SK-N-SH (cell line): ENCODE data around the gene ZNF700. TPM values are rescaled to one million over a fixed set of nuclear protein-coding genes. Genes with fewer than 3 reads are reported as not detected.
A peak's percentile ranks its signal among the peaks of the same experiment; 100 is the strongest.

ENCODE experiments used
- CTCF ChIA-PET: fragments of 300-600, 350-600 bp; formaldehyde crosslinking; extraction: SDS; loops from one replicate; lab custom pipeline; 2021; lab: Yijun Ruan, JAX
- POLR2A ChIA-PET: fragments of 350-600 bp; sonication (Branson Sonifier 250); formaldehyde crosslinking; extraction: SDS; loops from one replicate; lab custom pipeline; 2020; ENCODE audit warnings: antibody characterized with exemption, inconsistent platforms; lab: Yijun Ruan, JAX
- DNase-seq: peaks from one replicate; pipeline ENCODE4 v3.0.0; 2012
- H2AFZ ChIP-seq: fragments of 200-600 bp; sonication (generic); 2 replicates; pipeline ENCODE4 v1.8.1; 2016; ENCODE audit warnings: antibody characterized with exemption, mild to moderate bottlenecking, low read depth
- H3F3A ChIP-seq: fragments of 200-600 bp; sonication (generic); replicated peaks from 2 replicates; pipeline ENCODE3; 2016; ENCODE audit warnings: antibody characterized with exemption, mild to moderate bottlenecking; ENCODE audit not compliant: insufficient read depth
- H3K27ac ChIP-seq, 2 experiments: fragments of 200-500 bp in 1 of 2; fragments of 200-600 bp in 1 of 2; sonication (Bioruptor generic) in 1 of 2; sonication (generic), shearing (Covaris generic) in 1 of 2; 2 replicates each; pipeline versions ENCODE4 v1.5.1 to v1.6.1; 2014 to 2016; ENCODE audit warnings: low read depth in 2 of 2, inconsistent platforms in 1 of 2, low read length in 1 of 2, mild to moderate bottlenecking in 1 of 2, mixed read lengths in 1 of 2
- H3K27me3 ChIP-seq: fragments of 200-600 bp; sonication (generic), shearing (Covaris generic); 2 replicates; pipeline ENCODE4 v1.6.1; 2016; ENCODE audit warnings: mixed run types; ENCODE audit not compliant: insufficient read depth
- H3K36me3 ChIP-seq, 2 experiments: fragments of 200-500 bp in 1 of 2; fragments of 200-600 bp in 1 of 2; sonication (Bioruptor generic) in 1 of 2; sonication (generic) in 1 of 2; replicated peaks in 1 of 2; 2 replicates each; pipeline versions ENCODE3 to v1.5.1; 2014 to 2016; ENCODE audit warnings: low read length in 1 of 2, mild to moderate bottlenecking in 1 of 2; ENCODE audit not compliant: insufficient read depth in 2 of 2, control insufficient read depth in 1 of 2
- H3K4me1 ChIP-seq, 2 experiments: fragments of 200-500 bp in 1 of 2; fragments of 200-600 bp in 1 of 2; sonication (Bioruptor generic) in 1 of 2; sonication (generic), shearing (Covaris generic) in 1 of 2; 2 replicates each; pipeline versions ENCODE4 v1.5.1 to v1.6.1; 2014 to 2016; ENCODE audit warnings: low read depth in 1 of 2, low read length in 1 of 2, mixed run types in 1 of 2; ENCODE audit not compliant: insufficient read depth in 2 of 2, control insufficient read depth in 1 of 2
- H3K4me2 ChIP-seq: fragments of 200-600 bp; sonication (generic), shearing (Covaris generic); 2 replicates; pipeline ENCODE4 v1.6.1; 2017; ENCODE audit warnings: mixed run types
- H3K4me3 ChIP-seq, 2 experiments: fragments of 200-500 bp in 1 of 2; fragments of 200-600 bp in 1 of 2; sonication (Bioruptor generic) in 1 of 2; sonication (generic), shearing (Covaris generic) in 1 of 2; 2 replicates each; pipeline versions ENCODE4 v1.5.1 to v1.8.1; 2014 to 2016; ENCODE audit warnings: low read depth in 2 of 2, inconsistent platforms in 1 of 2, low read length in 1 of 2, mild to moderate bottlenecking in 1 of 2, mixed read lengths in 1 of 2, moderate library complexity in 1 of 2
- H3K79me2 ChIP-seq: fragments of 200-600 bp; sonication (generic); 2 replicates; pipeline ENCODE4 v1.8.1; 2017; ENCODE audit warnings: mild to moderate bottlenecking; ENCODE audit not compliant: insufficient read depth
- H3K9ac ChIP-seq: fragments of 200-600 bp; sonication (generic); 2 replicates; pipeline ENCODE4 v1.6.1; 2017; ENCODE audit warnings: mixed run types
- H3K9me2 ChIP-seq: fragments of 200-600 bp; sonication (generic); 2 replicates; pipeline ENCODE4 v1.6.1; 2017; ENCODE audit warnings: mixed run types
- H3K9me3 ChIP-seq: fragments of 200-600 bp; sonication (generic); 2 replicates; pipeline ENCODE4 v1.6.1; 2017; ENCODE audit warnings: mixed run types, mild to moderate bottlenecking, moderate library complexity
- H4K20me1 ChIP-seq: fragments of 200-600 bp; sonication (generic); 2 replicates; pipeline ENCODE4 v1.6.1; 2017; ENCODE audit warnings: mild to moderate bottlenecking, mixed run types; ENCODE audit not compliant: insufficient read depth
- CHD2 ChIP-seq: fragments of 150-350 bp; IDR thresholded peaks from 2 replicates; pipeline ENCODE4 v1.6.1; 2018; ENCODE audit warnings: low read length; ENCODE audit not compliant: partially characterized antibody
- ELF1 ChIP-seq: IDR thresholded peaks from 2 replicates; pipeline ENCODE4 v1.4.0; 2012
- JUND ChIP-seq: IDR thresholded peaks from 2 replicates; pipeline ENCODE4 v1.4.0; 2012
- MEF2A ChIP-seq: IDR thresholded peaks from 2 replicates; pipeline ENCODE4 v1.4.0; 2012; ENCODE audit warnings: low read depth, borderline replicate concordance
- MXI1 ChIP-seq: IDR thresholded peaks from 2 replicates; pipeline ENCODE4 v1.6.1; 2012; ENCODE audit warnings: mild to moderate bottlenecking, low read depth, low read length, improper control_type of control experiment
- NRF1 ChIP-seq: IDR thresholded peaks from 2 replicates; pipeline ENCODE4 v1.6.1; 2012; ENCODE audit warnings: low read depth, mild to moderate bottlenecking, low read length
- POLR2AphosphoS5 ChIP-seq: IDR thresholded peaks from 2 replicates; pipeline ENCODE4 v1.6.1; 2012; ENCODE audit warnings: low read depth, low read length
- RCOR1 ChIP-seq: fragments of 150-350 bp; IDR thresholded peaks from 2 replicates; pipeline ENCODE4 v1.6.1; 2017; ENCODE audit warnings: antibody characterized with exemption, low read length
- RFX5 ChIP-seq: IDR thresholded peaks from 2 replicates; pipeline ENCODE4 v1.6.1; 2012; ENCODE audit warnings: mild to moderate bottlenecking, improper control_type of control experiment, low read length
- RXRA ChIP-seq: IDR thresholded peaks from 2 replicates; pipeline ENCODE4 v1.4.0; 2012; ENCODE audit warnings: low read depth, mild to moderate bottlenecking, borderline replicate concordance
- SIN3A ChIP-seq: IDR thresholded peaks from 2 replicates; pipeline ENCODE4 v1.6.1; 2012; ENCODE audit warnings: low read depth, mild to moderate bottlenecking, low read length, moderate library complexity, borderline replicate concordance
- TAF1 ChIP-seq: IDR thresholded peaks from 2 replicates; pipeline ENCODE4 v1.6.1; 2012; ENCODE audit warnings: low read depth, mild to moderate bottlenecking, low read length, moderate library complexity, borderline replicate concordance
- TCF12 ChIP-seq: IDR thresholded peaks from 2 replicates; pipeline ENCODE4 v1.4.0; 2012
- YY1 ChIP-seq: IDR thresholded peaks from 2 replicates; pipeline ENCODE4 v1.4.0; 2012; ENCODE audit warnings: low read depth, mild to moderate bottlenecking
- WGBS: methylation state at CpG from one replicate; pipeline ENCODE4 v1.1.6; 2017; ENCODE audit warnings: low lambda C conversion rate; 5-methylcytosine and 5-hydroxymethylcytosine counted together
- polyA plus RNA-seq, 3 experiments: library from polyadenylated mRNA; depleted of rRNA; stranded (reverse); fragments of >200 nt; gene quantifications; 2 replicates each; pipeline ENCODE4 v1.2.3, GENCODE V29; 2012
- TF ChIP-seq, protein P1 (sequence below): IDR thresholded peaks from 2 replicates; pipeline ENCODE4 v1.4.0; 2012; ENCODE audit warnings: low read depth, borderline replicate concordance
- TF ChIP-seq, protein P2 (sequence below): IDR thresholded peaks from 2 replicates; pipeline ENCODE4; 2012
- TF ChIP-seq, protein P3 (sequence below): IDR thresholded peaks from 2 replicates; pipeline ENCODE4 v1.4.0; 2012; ENCODE audit warnings: low read depth, borderline replicate concordance
- TF ChIP-seq, protein P4 (sequence below): fragments of 150-350 bp; IDR thresholded peaks from 2 replicates; pipeline ENCODE4 v1.6.1; 2016; ENCODE audit warnings: mild to moderate bottlenecking, low read depth, low read length
- TF ChIP-seq, protein P5 (sequence below): fragments of 200-600 bp; sonication (generic); IDR thresholded peaks from 2 replicates; pipeline ENCODE4 v1.6.1; 2017; ENCODE audit warnings: antibody characterized with exemption, mild to moderate bottlenecking, moderate library complexity

Gene ZNF700
- polyA plus RNA-seq, 1 of the 3 experiments (the other 2 are of a cell fraction), result 3.5 TPM

DNA sequence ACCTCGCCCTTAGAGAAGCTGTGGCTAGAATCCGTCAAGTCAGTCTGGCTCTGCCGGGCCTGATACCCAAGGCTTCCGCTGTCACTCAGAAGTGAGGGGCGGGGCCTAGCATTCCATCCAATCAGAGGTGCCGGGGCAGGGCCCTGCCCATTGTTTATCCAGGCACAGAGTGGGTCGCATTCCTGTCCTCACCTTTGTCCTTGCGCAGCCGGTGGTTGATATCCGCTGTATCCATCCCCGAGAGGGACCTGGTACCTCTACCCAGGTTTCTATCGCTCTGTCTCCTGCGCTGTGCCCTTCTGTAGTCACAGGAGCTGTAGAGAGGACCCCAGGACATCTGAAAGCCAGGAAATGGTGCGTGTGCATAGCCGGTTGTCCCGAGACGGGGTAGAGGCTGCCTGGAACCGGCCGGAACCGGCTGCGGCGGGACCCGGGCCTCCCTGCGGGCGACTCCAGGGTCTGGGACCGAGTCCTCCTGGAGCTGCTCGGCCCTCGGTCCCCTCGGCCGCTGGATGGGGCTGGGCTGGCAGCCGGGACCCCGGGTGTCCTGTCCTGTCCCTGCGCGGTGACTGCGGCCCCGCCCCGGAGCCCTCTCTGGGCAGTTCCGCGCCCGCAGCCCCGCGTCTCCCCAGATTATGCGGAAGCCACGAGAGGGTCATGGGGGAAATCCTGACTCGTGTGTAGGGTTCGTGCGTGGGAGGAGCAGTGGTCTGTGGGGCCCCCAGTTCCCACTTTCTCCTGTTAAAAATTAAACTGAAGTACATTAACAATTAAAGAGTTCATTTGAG is 40.1 kb downstream of the ZNF700 start, which contains the start of gene ZNF763:
TSS of gene ZNF763 (plus strand) at position 183 of the 788 bp plus-strand sequence. CDS start at position 352, 169 bp downstream.
- no peaks in the 10 kb centered on the region for H4K20me1 ChIP-seq
- no peaks in the 10 kb centered on the region for H3K79me2 ChIP-seq
- H3K9ac ChIP-seq, result peak within 1 kb of the TSS; percentile 69
- no peaks in the 10 kb centered on the region for H3K9me3 ChIP-seq
- ChIA-PET CTCF (interaction anchor here (0.6 to 7.8 kb wide), 12 partner anchors 10 to 175 kb away, joined by 3 to 123 read pairs (median 8); partner anchors contain the start of genes ZNF20, ZNF491, ZNF700 and ZNF878), POLR2A (interaction anchor here (0.5 to 2.5 kb wide), 9 partner anchors 10 to 675 kb away, joined by 3 to 12 read pairs (median 4); partner anchors contain the start of genes ZNF20, ZNF491 and ZNF878)
- TF ChIP-seq RFX5 (0 out of 2 replicates have a peak, but pooled peaks have one; percentile 44), CHD2 (peak; percentile 20), SIN3A (no peak), TAF1 (0 out of 2 replicates have a peak, but pooled peaks have one; percentile 16), JUND (no peak), TCF12 (no peak), NRF1 (peak; percentile 28; the same call in 1 of the 2 replicates), MXI1 (peak; percentile 84), RXRA (no peak), POLR2AphosphoS5 (peak; percentile 81), ELF1 (no peak), YY1 (no peak), MEF2A (no peak), RCOR1 (no peak)
- TF ChIP-seq, protein P1, sequence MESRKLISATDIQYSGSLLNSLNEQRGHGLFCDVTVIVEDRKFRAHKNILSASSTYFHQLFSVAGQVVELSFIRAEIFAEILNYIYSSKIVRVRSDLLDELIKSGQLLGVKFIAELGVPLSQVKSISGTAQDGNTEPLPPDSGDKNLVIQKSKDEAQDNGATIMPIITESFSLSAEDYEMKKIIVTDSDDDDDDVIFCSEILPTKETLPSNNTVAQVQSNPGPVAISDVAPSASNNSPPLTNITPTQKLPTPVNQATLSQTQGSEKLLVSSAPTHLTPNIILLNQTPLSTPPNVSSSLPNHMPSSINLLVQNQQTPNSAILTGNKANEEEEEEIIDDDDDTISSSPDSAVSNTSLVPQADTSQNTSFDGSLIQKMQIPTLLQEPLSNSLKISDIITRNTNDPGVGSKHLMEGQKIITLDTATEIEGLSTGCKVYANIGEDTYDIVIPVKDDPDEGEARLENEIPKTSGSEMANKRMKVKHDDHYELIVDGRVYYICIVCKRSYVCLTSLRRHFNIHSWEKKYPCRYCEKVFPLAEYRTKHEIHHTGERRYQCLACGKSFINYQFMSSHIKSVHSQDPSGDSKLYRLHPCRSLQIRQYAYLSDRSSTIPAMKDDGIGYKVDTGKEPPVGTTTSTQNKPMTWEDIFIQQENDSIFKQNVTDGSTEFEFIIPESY, result no peak
- TF ChIP-seq, protein P2, sequence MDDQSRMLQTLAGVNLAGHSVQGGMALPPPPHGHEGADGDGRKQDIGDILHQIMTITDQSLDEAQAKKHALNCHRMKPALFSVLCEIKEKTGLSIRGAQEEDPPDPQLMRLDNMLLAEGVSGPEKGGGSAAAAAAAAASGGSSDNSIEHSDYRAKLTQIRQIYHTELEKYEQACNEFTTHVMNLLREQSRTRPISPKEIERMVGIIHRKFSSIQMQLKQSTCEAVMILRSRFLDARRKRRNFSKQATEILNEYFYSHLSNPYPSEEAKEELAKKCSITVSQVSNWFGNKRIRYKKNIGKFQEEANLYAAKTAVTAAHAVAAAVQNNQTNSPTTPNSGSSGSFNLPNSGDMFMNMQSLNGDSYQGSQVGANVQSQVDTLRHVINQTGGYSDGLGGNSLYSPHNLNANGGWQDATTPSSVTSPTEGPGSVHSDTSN, result peak; percentile 97
- TF ChIP-seq, protein P3, sequence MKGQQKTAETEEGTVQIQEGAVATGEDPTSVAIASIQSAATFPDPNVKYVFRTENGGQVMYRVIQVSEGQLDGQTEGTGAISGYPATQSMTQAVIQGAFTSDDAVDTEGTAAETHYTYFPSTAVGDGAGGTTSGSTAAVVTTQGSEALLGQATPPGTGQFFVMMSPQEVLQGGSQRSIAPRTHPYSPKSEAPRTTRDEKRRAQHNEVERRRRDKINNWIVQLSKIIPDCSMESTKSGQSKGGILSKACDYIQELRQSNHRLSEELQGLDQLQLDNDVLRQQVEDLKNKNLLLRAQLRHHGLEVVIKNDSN, result no peak
- TF ChIP-seq, protein P4, sequence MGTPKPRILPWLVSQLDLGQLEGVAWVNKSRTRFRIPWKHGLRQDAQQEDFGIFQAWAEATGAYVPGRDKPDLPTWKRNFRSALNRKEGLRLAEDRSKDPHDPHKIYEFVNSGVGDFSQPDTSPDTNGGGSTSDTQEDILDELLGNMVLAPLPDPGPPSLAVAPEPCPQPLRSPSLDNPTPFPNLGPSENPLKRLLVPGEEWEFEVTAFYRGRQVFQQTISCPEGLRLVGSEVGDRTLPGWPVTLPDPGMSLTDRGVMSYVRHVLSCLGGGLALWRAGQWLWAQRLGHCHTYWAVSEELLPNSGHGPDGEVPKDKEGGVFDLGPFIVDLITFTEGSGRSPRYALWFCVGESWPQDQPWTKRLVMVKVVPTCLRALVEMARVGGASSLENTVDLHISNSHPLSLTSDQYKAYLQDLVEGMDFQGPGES, result no peak
- TF ChIP-seq, protein P5, sequence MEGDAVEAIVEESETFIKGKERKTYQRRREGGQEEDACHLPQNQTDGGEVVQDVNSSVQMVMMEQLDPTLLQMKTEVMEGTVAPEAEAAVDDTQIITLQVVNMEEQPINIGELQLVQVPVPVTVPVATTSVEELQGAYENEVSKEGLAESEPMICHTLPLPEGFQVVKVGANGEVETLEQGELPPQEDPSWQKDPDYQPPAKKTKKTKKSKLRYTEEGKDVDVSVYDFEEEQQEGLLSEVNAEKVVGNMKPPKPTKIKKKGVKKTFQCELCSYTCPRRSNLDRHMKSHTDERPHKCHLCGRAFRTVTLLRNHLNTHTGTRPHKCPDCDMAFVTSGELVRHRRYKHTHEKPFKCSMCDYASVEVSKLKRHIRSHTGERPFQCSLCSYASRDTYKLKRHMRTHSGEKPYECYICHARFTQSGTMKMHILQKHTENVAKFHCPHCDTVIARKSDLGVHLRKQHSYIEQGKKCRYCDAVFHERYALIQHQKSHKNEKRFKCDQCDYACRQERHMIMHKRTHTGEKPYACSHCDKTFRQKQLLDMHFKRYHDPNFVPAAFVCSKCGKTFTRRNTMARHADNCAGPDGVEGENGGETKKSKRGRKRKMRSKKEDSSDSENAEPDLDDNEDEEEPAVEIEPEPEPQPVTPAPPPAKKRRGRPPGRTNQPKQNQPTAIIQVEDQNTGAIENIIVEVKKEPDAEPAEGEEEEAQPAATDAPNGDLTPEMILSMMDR, result no peak
- peak; percentile 92 for DNase-seq
- H3K4me2 ChIP-seq, result peak within 1 kb of the TSS; percentile 74
- no peaks in the 10 kb centered on the region for H3K27me3 ChIP-seq
- H3K4me3 ChIP-seq, result peak within 1 kb of the TSS; percentile 65
- 3% methylated on average over 31 of the region's 47 CpGs for WGBS
- peak within 1 kb of the TSS; percentile 30 to 72 for H3K27ac ChIP-seq
- H3F3A ChIP-seq, result peaks cover 5% of the 10 kb centered on the region
- no peaks in the 10 kb centered on the region for H3K9me2 ChIP-seq
- no peaks in the 10 kb centered on the region for H3K36me3 ChIP-seq
- peaks cover 0 to 7% of the 10 kb centered on the region in 2 experiments; a peak in 1 of 4 replicates for H3K4me1 ChIP-seq
- H2AFZ ChIP-seq, result peak within 1 kb of the TSS; percentile 77
